ENCODE measurements around the gene GALNT7.

Gene GALNT7

GRCh38 chr4:173274744-173275143 is 106.1 kb downstream of the GALNT7 start:
- TF ChIP-seq SIN3A (IDR thresholded peaks at IDR 0.05; ENCODE audit: borderline replicate concordance, insufficient read depth, low read length) (no peak), POLR2AphosphoS5 (IDR thresholded peaks at IDR 0.05; ENCODE audit: low read depth, low read length) (no peak), FOXP2 (optimal IDR thresholded peaks at IDR 0.05; ENCODE audit: borderline replicate concordance, extremely low read depth, extremely low read length, insufficient read depth) (no peak), TAF1 (IDR thresholded peaks at IDR 0.05; ENCODE audit: borderline replicate concordance, insufficient read depth, low read length) (no peak), REST (IDR thresholded peaks at IDR 0.05; ENCODE audit: insufficient read depth in 1 of 2, low read depth in 2 of 2, low read length in 2 of 2) (no peak)

GRCh38 chr4:173275150-173275549 is 106.5 kb downstream of the GALNT7 start:
- TF ChIP-seq TAF1 (IDR thresholded peaks at IDR 0.05; ENCODE audit: borderline replicate concordance, insufficient read depth, low read length) (no peak), REST (IDR thresholded peaks at IDR 0.05; ENCODE audit: insufficient read depth in 1 of 2, low read depth in 2 of 2, low read length in 2 of 2) (no peak), SIN3A (IDR thresholded peaks at IDR 0.05; ENCODE audit: borderline replicate concordance, insufficient read depth, low read length) (no peak), FOXP2 (optimal IDR thresholded peaks at IDR 0.05; ENCODE audit: borderline replicate concordance, extremely low read depth, extremely low read length, insufficient read depth) (no peak), POLR2AphosphoS5 (IDR thresholded peaks at IDR 0.05; ENCODE audit: low read depth, low read length) (no peak)

GRCh38 chr4:173277340-173277739 is 108.7 kb downstream of the GALNT7 start:
- TF ChIP-seq POLR2AphosphoS5 (IDR thresholded peaks at IDR 0.05; ENCODE audit: low read depth, low read length): no peak
- no peak for TF ChIP-seq TAF1 (IDR thresholded peaks at IDR 0.05; ENCODE audit: borderline replicate concordance, insufficient read depth, low read length)
- no peak for TF ChIP-seq FOXP2 (optimal IDR thresholded peaks at IDR 0.05; ENCODE audit: borderline replicate concordance, extremely low read depth, extremely low read length, insufficient read depth)
- no peak for TF ChIP-seq SIN3A (IDR thresholded peaks at IDR 0.05; ENCODE audit: borderline replicate concordance, insufficient read depth, low read length)
- no peak for TF ChIP-seq REST (IDR thresholded peaks at IDR 0.05; ENCODE audit: insufficient read depth in 1 of 2, low read depth in 2 of 2, low read length in 2 of 2)

- TF ChIP-seq POLR2AphosphoS5 (IDR thresholded peaks at IDR 0.05; ENCODE audit: low read depth, low read length) (no peak), SIN3A (IDR thresholded peaks at IDR 0.05; ENCODE audit: borderline replicate concordance, insufficient read depth, low read length) (no peak), FOXP2 (optimal IDR thresholded peaks at IDR 0.05; ENCODE audit: borderline replicate concordance, extremely low read depth, extremely low read length, insufficient read depth) (no peak), REST (IDR thresholded peaks at IDR 0.05; ENCODE audit: insufficient read depth in 1 of 2, low read depth in 2 of 2, low read length in 2 of 2) (no peak), TAF1 (IDR thresholded peaks at IDR 0.05; ENCODE audit: borderline replicate concordance, insufficient read depth, low read length) (no peak)
These were observed 112.4 kb downstream of the GALNT7 start for GRCh38 chr4:173280998-173281397.

Data from PFSK-1 (cell line).